Caco-2 (cell line): ENCODE results near the gene RNPEP. TPM values are rescaled to one million over a fixed set of nuclear protein-coding genes. Genes with fewer than 3 reads are reported as not detected.

Source experiments
- BruUV-seq: library from RNA; stranded (reverse); fragments of 400-500 nt; replicated peaks from 2 replicates; lab custom pipeline; 2021; lab: Mats Ljungman, UMichigan
- CTCF ChIA-PET: fragments of 300-600 bp; sonication (Branson Sonifier 250); formaldehyde crosslinking; loops from one replicate; lab custom pipeline; 2022; ENCODE audit warnings: antibody characterized with exemption; lab: Charles Lee
- POLR2A ChIA-PET: fragments of 300-600 bp; sonication (Branson Sonifier 250); formaldehyde crosslinking; loops from one replicate; lab custom pipeline; 2022; ENCODE audit warnings: antibody characterized with exemption; lab: Charles Lee
- DNase-seq, 2 experiments: peaks; one replicate each; pipeline versions ENCODE4 v3.0.0 to v3.0.0-alpha.2; 2020 to 2022
- H3K27me3 ChIP-seq: replicated peaks from 2 replicates; pipeline ENCODE4 v1.6.0; 2011; ENCODE audit warnings: low read length; ENCODE audit not compliant: control insufficient read depth, insufficient read depth
- H3K36me3 ChIP-seq: 2 replicates; pipeline ENCODE4 v1.5.1; 2011; ENCODE audit warnings: low read length; ENCODE audit not compliant: control insufficient read depth, insufficient read depth
- H3K4me1 ChIP-seq: fragments of 250-450 bp; sonication (Bioruptor Pico); 2 replicates; pipeline ENCODE4 v1.5.1; 2020; ENCODE audit warnings: mild to moderate bottlenecking
- H3K4me3 ChIP-seq: 2 replicates; pipeline ENCODE4 v1.5.1; 2011; ENCODE audit warnings: low read depth, mild to moderate bottlenecking, control low read depth, low read length
- H3K9me3 ChIP-seq: fragments of 250-450 bp; sonication (Bioruptor Pico); 2 replicates; pipeline ENCODE4 v1.5.1; 2020; ENCODE audit warnings: mild to moderate bottlenecking, moderate library complexity
- H3K27ac Mint-ChIP-seq: one replicate; pipeline ENCODE4 v1.8.0; 2022; ENCODE audit warnings: mixed read lengths; ENCODE audit not compliant: unreplicated experiment
- H3K27me3 Mint-ChIP-seq: one replicate; pipeline ENCODE4 v1.8.0; 2022; ENCODE audit warnings: mixed read lengths; ENCODE audit not compliant: insufficient read depth, unreplicated experiment
- H3K36me3 Mint-ChIP-seq: one replicate; pipeline ENCODE4 v1.8.0; 2022; ENCODE audit warnings: mild to moderate bottlenecking, mixed read lengths; ENCODE audit not compliant: insufficient read depth, unreplicated experiment
- H3K4me1 Mint-ChIP-seq: one replicate; pipeline ENCODE4 v1.8.0; 2022; ENCODE audit warnings: low read depth, mixed read lengths; ENCODE audit not compliant: unreplicated experiment
- H3K4me3 Mint-ChIP-seq: one replicate; pipeline ENCODE4 v1.8.0; 2022; ENCODE audit warnings: mild to moderate bottlenecking, moderate library complexity, mixed read lengths; ENCODE audit not compliant: unreplicated experiment
- H3K9me3 Mint-ChIP-seq: one replicate; pipeline ENCODE4 v1.8.0; 2022; ENCODE audit warnings: mixed read lengths; ENCODE audit not compliant: unreplicated experiment
- CTCF ChIP-seq, 2 experiments: fragments of 200-600 bp in 1 of 2; IDR thresholded peaks; 1 replicate in 1 of 2; 2 replicates in 1 of 2; pipeline versions ENCODE4 v1.5.1 to v1.8.0; 2011 to 2022; ENCODE audit warnings: antibody characterized with exemption in 1 of 2, control low read depth in 1 of 2, inconsistent platforms in 1 of 2, low read depth in 1 of 2, low read length in 1 of 2, mild to moderate bottlenecking in 1 of 2, moderate library complexity in 1 of 2; ENCODE audit not compliant: insufficient read depth in 1 of 2, severe bottlenecking in 1 of 2, unreplicated experiment in 1 of 2
- intact Hi-C: fragments of 100-400 bp; cut with micrococcal nuclease; formaldehyde crosslinking; loops from one replicate; pipeline ENCODE4 v1.10.0; 2022; ENCODE audit not compliant: unreplicated experiment
- total RNA-seq: library from RNA; stranded (reverse); gene quantifications from 2 replicates; pipeline ENCODE4 v1.2.3, GENCODE V29; 2022

Gene RNPEP
- total RNA-seq, 1 experiment from 2014 or later, result 75.9 TPM

- Histone ChIP-seq H3K36me3 (no peaks in the 10 kb centered on the region), H3K27me3 (no peaks in the 10 kb centered on the region), H3K4me3 (no peak overlapping the region), H3K9me3 (no peaks in the 10 kb centered on the region), H3K4me1 (peaks cover 10% of the 10 kb centered on the region)
- Mint-ChIP-seq H3K4me3 (peak overlapping the region; percentile 81), H3K27ac (no peak overlapping the region), H3K36me3 (no peaks in the 10 kb centered on the region), H3K27me3 (peaks cover 9% of the 10 kb centered on the region), H3K9me3 (no peaks in the 10 kb centered on the region), H3K4me1 (peaks cover 20% of the 10 kb centered on the region)
- POLR2A ChIA-PET, result no interaction called here
- CTCF ChIA-PET, result no interaction called here
- BruUV-seq, result no TSS peak
- DNase-seq, result peak in 1 of 2 experiments; percentile 17
- TF ChIP-seq CTCF (IDR thresholded peaks at IDR 0.05; ENCODE audit: insufficient read depth in 1 of 2, low read depth in 1 of 2, low read length in 1 of 2, severe bottlenecking in 1 of 2, unreplicated experiment in 1 of 2), result peak; percentile 10 to 20
- intact Hi-C loops, result no loop called here
Measured at GRCh38 chr1:201947697-201948008, 34.8 kb upstream of the RNPEP start.

GRCh38 chr1:201949491-201949890 lies 33.0 kb upstream of the RNPEP start:
- Histone ChIP-seq H3K36me3 (no peaks in the 10 kb centered on the region), H3K4me3 (no peak overlapping the region), H3K27me3 (no peaks in the 10 kb centered on the region), H3K9me3 (no peaks in the 10 kb centered on the region), H3K4me1 (peaks cover 11% of the 10 kb centered on the region)
- H3K27me3 Mint-ChIP-seq, result peaks cover 9% of the 10 kb centered on the region
- no peak for TF ChIP-seq CTCF (IDR thresholded peaks at IDR 0.05; ENCODE audit: insufficient read depth in 1 of 2, low read depth in 1 of 2, low read length in 1 of 2, severe bottlenecking in 1 of 2, unreplicated experiment in 1 of 2)
- no peaks in the 10 kb centered on the region for H3K9me3 Mint-ChIP-seq
- intact Hi-C loops, result no loop called here
- no TSS peak for BruUV-seq
- peaks cover 23% of the 10 kb centered on the region for H3K4me1 Mint-ChIP-seq
- H3K36me3 Mint-ChIP-seq, result no peaks in the 10 kb centered on the region
- no peak for DNase-seq
- ChIA-PET CTCF (no interaction called here), POLR2A (no interaction called here)
- H3K4me3 Mint-ChIP-seq, result no peak overlapping the region
- H3K27ac Mint-ChIP-seq, result no peak overlapping the region

DNA sequence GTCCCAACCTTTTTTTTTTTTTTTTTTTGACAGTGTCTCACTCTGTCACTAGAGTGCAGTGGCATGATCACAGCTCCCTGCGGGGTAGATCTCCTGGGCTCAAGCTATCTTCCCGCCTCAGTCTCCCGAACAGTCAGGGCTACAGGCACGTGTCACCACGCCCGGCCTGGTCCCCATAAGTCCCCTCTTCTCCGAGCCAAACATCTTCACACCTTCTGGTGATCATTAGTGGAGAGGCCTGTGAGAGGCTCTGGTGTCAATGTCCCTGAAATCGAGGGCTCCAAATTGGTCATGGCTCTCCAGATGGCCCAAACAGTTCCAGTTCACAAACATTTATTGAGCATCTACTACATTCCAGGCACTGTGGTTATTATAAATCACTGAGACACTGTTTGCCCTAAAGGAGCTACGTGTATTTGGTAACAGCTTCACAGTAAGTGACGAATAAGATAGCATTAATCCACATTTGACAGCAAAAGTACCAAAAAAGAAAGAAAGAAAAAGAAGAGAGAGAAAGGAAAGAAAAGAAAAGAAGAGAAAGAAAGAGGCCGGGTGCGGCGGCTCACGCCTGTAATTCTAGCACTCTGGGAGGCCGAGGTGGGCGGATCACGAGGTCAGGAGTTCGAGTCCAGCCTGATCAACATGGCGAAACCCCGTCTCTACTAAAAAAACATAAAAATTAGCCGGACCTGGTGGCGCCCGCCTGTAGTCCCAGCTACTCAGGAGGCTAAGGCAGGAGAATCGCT lies 28.0 kb upstream of the RNPEP start:
- CTCF ChIA-PET, result interaction anchor here (0.9 kb wide), 1 partner anchor 58 kb away, joined by 4 read pairs; no protein-coding TSS in a partner anchor

More for the DNA sequence above, 28.0 kb upstream of the RNPEP start:
- intact Hi-C loops, result loop anchor here (1.0 to 2.0 kb wide), 2 partner anchors 8 to 28 kb away; partner anchors contain the start of genes LMOD1 and RNPEP
- DNase-seq, result no peak
- Mint-ChIP-seq H3K27ac (peak overlapping the region; percentile 97), H3K36me3 (peaks cover 33% of the 10 kb centered on the region), H3K9me3 (no peaks in the 10 kb centered on the region), H3K4me3 (peak overlapping the region; percentile 84), H3K27me3 (no peaks in the 10 kb centered on the region), H3K4me1 (peaks cover 4% of the 10 kb centered on the region)
- no peaks in the 10 kb centered on the region for H3K36me3 ChIP-seq
- TSS peak; percentile 82 for BruUV-seq
- no peak for TF ChIP-seq CTCF (IDR thresholded peaks at IDR 0.05; ENCODE audit: insufficient read depth in 1 of 2, low read depth in 1 of 2, low read length in 1 of 2, severe bottlenecking in 1 of 2, unreplicated experiment in 1 of 2)
- no peaks in the 10 kb centered on the region for H3K9me3 ChIP-seq
- peaks cover 10% of the 10 kb centered on the region for H3K4me1 ChIP-seq
- H3K4me3 ChIP-seq, result peak overlapping the region; percentile 98
- H3K27me3 ChIP-seq, result no peaks in the 10 kb centered on the region
- POLR2A ChIA-PET, result interaction anchor here (0.6 to 1.1 kb wide), 4 partner anchors 8 to 174 kb away, joined by 7 to 12 read pairs (median 8); partner anchors contain the start of genes ELF3 and LMOD1
